HG02610 (cell line): ENCODE data around the gene UBQLN1.

Source experiments
- ATAC-seq: cut with Tn5 transposase; IDR thresholded peaks from one replicate; pipeline ENCODE4 v1.9.1; 2021; ENCODE audit warnings: mild to moderate bottlenecking, moderate library complexity; ENCODE audit not compliant: unreplicated experiment

The UBQLN1 gene

DNA sequence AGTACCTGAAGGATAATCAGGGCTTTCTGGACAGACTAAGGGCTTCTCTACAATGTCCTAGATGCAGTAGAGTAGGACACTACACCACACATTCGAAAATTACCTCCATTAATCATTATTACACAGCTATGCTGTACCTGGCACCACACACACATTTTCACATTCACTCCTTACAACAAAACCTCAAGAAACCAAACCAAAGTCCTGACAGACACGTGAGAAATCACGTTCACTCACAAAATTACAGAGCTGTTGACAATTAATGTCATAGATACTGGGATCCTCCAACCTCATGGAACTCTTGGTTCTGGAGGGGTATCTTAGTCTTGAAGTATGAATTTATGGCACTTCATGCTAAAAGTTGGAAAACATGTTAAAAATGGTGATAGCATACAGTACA is 16.3 kb downstream of the UBQLN1 start:
- no peak for ATAC-seq

DNA sequence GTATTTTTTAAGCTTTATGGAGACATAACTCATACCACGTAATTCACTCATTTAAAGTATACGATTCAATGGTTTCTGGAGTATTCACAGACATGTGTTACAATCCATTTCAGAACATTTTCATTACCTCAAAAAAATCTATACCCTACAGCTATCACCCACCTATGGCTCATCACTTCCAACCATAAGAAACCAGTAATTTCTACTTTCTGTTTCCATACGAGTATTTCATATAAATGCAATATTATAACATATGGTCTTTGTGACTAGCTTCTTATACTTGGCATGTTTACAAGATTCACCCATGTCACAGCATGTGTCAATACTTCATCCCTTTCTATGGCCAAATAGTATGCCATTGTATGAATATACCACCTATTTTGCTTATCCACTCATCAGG is 18.8 kb downstream of the UBQLN1 start:
- no peak for ATAC-seq

DNA sequence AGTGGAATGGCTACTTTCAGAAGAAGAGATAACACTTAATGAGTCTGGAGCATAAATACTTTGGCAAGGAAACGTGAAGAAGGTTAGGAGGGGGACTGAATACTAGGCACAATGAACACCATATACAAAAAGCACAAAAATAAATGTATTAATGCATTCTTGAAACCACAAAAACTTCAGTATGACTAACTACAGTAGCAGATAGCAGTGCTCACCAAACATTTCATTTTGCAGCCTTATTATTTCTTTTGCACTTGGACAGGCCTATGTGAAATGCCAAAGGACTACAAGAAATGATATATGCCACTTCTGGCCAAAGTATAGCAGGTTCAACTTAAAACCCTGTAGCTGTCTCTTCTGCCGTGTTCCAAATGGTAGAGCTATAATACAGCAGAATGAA is 26.3 kb downstream of the UBQLN1 start:
- ATAC-seq: no peak

DNA sequence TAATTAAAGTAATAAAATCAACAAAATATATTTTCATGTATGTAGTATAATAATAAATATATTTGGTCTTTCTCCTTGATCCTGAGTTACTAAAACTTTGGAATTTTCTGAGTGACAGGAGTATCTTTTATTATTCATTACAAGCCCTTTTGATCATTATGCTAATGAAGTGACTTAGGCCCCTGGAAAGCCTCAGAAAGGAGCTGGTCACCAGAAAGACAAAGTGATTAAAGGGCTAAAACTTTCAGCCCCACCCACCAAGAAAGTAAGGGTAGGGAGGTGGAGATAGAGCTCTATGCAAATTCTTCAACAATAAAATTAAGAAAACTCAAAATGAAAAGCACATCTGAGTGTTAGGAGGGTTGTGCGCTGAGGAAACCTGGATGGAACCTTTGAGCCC is 27.5 kb downstream of the UBQLN1 start:
- ATAC-seq: no peak

DNA sequence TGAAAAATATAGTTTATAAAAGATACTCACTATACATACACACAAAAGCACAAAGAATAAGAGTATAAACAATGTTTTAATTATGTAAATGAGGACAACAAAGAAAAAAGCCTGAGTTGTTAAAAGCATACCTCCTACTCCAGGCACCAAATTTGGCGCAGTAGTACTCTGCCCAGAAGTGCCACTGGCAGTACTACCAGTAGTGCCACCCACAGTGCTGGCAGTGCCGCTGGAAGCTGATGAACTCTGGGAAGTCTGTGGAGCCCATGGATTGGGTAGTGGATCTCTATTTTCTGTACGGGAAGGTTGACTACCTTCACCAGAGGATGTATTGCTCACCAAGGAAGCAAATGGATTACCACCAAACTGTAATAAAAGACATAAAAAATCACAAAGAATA is 30.2 kb downstream of the UBQLN1 start:
- no peak for ATAC-seq

DNA sequence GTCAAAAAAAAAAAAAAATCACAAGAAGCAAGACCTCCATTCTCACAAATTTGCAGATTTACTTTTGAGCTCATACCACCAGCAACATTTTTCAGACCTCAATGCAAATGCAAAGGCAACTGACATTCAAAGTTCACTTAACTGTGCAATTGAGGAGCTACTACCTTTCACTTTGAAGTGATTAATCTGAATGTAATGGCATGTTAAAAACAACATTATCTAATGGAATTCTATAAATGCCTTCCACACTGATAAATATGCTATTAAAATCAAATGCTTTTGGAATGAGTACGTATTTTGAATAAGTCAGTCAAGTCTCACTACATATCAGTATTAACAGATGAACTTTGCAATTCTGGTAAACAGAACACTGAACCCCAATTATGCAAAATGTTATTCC is 32.3 kb downstream of the UBQLN1 start:
- no peak for ATAC-seq

DNA sequence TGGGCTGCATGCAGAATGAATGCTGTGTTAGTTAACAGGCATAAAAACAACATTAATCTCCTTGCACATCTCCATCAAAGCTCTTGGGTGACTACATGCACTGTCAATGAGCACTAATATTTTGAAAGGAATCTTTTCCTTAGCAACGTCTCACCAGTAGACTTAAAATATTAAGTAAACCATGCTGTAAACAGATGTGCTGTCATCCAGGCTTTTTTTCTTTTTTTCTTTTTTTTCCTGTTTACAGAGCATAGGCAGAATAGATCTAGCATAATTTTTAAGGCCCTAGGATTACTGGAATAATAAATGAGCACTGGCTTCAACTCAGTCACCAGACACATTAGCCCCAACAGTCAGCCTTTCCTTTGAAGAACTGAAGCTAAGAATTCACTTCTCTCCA is 36.3 kb downstream of the UBQLN1 start:
- no peak for ATAC-seq

DNA sequence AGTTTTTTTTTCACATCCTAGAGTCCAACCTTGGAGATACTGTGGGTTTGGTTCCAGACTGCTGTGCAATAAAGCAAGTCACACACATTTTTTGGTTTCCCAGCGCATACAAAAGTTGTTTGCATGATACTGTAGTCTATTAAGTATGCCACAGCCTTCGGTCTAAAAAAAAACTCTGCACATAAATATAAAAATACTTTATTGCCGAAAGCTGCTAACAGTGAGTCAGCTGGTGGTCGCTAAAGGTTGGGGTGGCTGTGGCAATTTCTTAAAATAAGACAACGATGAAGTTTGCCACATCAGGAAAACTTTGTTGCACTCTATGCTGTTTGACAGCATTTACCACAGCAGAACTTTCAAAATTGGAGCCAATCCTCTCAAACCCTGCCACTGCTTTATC is 37.4 kb downstream of the UBQLN1 start:
- no peak for ATAC-seq

DNA sequence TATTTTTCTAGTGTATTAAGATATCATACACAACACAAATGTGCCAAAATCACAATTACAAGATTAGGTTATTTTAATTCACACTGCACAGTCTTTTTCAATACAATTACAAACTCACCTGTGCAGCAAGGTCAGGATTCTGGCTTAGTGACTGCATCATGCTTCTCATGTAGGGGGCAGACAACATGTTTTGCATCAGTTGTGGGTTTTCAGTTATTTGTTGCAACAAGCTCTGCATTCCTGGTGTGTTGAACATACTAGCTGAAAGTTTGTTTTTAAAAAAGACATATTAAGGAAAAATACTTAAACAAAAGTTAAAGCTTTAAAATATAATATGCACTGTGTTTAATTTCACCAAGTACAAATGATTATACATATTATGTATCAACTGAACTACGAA is 38.7 kb downstream of the UBQLN1 start:
- ATAC-seq: no peak

DNA sequence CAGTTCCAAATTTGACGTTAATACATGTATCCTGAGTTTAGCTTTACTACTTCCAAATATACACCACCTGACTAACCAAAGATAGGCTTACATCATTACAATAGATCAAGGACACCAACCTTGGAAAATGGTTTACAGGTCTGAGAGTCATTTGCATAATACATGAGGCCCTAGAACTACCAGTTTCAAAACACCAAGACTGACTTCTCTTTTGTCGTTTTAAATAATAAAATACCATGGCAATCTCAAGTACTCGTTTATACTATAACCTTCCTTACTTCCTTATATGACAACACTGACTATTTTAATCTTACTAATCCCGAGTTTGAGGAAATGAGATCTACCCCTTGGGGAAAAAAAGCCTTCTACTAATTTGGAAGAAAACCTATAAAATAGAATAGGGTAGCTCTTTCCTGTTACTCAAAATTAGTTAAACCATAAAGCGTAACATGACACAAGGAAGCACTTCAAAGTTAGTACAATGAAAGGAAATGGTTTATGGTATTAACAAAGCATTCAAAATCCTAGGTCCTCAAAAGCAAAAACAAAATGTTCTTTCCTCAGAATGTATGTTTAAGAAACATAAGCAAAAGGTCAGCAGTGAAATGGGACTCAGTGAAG is 42.1 kb downstream of the UBQLN1 start:
- peak; percentile 74 for ATAC-seq

DNA sequence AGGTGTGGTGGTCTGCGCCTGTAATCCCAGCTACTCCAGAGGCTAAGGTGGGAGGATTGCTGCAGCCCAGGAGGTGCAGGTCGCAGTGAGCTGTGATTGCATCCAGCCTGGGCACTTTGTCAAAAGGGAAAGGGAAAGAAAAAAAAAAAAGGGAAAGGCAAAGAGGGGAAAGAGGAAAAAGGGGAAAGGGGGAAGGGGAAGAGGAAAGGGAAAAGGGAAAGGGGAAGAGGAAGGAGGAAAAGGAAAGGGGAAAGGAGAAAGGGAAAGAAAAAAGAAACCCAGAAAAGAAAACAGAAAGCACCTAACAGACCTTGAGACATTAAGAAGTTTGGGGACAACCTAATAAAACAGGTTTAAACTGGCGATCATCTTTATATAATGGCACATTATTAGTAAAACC is 44.8 kb downstream of the UBQLN1 start:
- no peak for ATAC-seq

DNA sequence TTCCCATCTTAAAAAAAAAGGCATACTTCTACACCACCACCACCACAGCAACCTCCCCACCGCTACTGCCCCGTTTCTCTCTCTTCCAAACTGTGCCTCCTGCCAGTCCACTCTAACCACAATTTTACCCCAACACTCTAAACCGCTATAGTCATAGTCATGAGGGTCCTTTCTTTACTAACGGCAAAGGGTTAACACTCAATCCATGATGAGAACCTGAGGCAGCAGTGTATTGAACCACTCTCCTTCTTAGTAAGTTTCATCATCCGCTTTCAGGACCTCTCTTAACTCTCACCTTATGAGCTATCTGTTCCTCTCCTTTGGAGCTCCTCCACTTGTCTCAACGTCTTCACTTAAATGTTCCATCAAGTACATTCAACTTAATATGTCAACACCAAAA is 50.8 kb downstream of the UBQLN1 start:
- no peak for ATAC-seq

DNA sequence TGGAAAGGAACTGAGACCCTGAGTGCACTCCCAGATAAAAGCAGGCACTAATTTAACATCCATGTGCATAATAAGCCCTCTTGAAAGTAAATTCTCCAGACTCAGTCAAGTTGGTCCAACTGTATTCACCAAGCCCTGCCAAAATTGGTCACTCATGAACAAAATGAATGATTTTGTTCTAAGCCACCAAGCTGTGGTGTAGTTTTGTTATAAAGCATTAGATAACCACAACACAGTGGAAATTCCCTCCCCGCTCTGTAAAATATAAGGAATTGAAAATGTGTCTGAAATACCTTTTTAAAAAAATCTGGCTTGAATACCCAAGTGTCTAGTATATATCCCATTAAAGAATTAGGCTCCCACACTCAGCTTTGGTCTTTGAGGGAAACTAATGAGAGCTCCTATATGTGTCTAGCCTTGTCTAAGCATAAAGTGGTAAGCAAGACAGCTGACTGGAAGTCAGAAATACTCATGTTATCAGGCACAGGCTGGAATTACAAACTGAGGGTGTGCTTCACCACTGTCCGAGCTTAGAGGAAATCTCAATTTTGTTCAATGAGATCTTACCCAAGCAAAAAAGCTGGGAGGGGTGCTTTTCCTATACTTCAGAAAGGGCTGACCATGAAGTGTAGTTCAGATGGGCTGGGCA is 51.6 kb downstream of the UBQLN1 start:
- ATAC-seq: peak; percentile 91

DNA sequence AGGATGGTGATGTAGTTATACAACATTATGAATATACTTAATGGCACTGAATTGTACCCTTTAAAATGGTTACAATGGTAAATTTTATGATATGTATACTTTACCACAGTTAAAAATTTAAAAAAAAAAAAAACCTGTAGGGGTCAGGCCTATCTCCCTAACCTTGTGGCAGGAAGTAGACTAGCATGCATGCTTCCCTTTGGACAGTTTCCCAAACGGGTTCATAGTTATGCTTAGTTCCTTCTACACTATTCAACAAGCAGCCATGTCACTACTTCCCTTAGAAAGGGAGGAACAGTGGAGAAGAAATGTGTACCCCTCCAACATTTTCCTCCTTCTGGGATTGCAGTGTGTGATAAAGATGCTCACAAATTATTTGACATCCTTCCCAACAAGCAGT is 52.3 kb downstream of the UBQLN1 start:
- no peak for ATAC-seq

DNA sequence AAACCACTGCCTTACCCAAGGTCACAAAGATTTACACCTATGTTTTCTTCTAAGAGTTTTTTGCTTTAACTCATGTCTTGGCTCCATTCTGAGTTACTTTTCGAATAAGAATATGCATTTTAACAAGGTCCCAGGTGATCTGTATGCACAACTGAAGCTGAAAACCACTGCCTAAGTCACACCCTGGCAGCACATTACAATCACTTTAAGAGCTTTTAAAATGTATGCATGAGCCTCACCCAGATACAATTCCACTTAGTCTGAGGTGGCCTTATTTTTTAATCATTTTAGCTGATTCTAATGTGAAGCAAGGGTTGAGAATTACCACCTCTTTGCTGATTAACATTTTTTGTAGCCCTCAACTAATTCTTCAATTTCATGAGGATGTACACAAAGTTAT is 55.3 kb downstream of the UBQLN1 start:
- ATAC-seq: no peak

DNA sequence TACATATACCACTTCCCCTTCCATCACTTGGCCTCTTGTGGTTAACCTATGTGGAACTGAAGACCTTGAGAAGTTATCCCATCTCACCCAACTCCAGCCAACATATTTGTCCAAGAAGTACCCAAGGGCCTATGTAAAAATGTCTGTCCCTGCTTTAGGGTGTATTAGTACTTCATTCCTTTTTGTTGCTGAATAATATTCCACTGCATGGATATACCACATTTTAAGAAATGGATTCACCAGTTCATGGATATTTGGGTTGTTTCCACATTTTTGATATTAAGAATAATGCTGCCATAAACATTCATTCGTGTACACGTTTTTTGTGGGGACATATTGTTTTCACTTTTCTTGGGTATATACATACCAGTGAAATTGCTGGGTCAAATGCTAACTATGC is 56.2 kb downstream of the UBQLN1 start:
- ATAC-seq: no peak

DNA sequence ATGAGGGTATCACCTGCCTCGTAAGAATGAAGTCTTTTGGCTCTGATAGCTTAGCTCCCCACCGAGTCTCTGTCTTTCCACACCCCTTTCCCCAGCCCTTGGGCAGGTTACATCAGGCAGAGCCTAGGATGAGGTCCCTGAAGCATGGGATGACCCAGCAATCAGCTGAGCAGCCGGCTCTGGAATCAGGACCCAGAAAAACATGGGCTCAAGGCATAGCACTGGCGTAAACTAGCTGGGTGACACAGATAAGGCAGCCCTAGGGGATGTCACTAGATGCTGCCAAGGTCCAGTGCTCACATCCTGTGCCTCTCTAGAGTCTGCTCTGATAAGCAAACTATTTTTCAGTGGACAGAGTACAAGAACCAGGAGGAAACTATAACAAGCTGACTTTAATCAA is 58.2 kb downstream of the UBQLN1 start:
- ATAC-seq: no peak

DNA sequence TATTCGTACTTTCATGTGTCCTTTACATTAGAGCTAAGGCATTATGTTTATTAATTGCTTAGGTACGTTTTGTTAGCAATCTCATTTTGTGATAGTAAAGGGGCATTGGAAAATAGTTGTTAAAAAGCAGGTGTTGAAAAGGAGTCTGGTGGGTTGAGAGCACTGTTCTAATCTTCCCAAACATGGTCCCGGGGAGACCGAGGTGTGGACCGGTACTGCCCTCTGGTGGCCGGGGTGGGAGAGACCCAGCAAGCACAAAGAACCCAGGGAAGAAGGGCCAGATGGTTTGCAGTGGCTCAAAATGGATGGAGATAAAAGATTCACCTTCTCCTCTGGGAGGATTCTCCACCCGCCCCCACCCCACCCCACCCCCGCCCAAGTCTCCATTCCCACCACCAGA is 58.7 kb downstream of the UBQLN1 start:
- ATAC-seq: no peak

DNA sequence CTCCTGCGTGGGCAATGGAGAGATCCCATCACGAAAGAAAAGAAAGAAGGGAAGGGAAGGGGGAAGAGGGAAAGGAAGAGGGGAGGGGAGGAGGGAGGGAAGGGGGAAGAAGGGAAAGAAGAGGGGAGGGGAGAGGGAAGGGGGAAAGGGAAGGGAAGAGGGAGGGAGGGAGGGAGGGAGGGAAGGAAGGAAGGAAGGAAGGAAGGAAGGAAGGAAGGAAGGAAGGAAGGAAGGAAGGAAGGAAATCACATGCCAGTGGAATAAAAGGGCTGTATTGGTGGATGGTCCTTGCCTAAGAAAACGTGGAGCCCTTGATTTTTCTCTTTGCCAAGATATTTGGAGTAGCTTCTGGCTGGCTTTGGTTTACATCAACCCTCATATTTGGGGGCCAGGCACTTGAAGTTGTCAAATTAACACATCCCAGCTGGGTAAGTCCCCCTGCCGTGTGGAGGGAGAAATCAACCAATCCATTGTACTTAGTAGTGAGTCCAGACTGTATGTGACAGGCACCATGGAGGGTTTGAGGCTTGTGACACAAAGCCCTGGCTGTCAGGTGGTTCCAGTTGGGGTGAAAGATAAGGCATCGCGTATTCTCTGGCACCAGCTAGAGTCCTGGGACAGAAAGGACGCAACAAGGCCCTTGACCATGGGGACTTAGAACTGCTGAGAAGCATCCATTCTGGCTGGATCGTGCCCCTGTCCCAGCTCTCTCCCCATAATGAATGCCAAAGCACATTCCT is 61.1 kb downstream of the UBQLN1 start:
- ATAC-seq: no peak

DNA sequence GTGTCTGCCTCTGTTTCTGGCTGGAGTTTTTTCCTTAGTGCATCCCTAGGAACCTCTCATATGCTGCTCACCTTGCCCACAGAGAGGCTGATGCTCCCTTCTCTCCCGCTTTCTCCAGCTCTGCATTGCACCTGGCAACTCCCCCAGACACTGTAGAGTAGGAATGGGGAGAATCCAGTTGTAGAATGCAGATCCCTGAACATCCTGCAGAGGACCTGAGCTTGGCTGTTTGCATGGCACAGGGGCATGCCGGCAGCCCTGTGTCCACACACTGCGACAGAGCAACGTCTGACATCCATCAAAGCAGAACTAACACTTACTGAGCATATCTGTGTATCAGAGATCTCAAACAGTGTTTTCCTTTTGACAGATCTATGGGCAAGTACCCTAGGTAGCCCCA is 65.0 kb downstream of the UBQLN1 start:
- ATAC-seq: no peak

DNA sequence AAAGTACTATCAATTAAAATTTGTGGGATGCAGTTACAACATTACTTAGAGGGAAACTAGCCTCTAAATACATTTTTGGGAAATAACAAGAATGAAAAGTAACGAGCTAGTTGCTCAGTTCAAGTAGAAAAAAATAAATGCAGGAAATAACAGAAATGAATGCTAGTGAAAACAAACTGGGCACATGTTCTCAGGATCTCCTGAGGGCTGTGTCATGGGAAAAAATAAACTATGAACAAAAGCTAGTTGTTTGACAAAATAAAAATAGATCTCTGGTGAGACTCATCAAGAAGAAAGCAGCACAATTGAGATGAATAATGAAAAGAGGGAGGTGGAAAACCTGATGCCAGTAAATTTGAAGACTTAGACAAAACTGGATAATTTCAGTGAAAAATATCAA is 68.5 kb downstream of the UBQLN1 start:
- no peak for ATAC-seq

DNA sequence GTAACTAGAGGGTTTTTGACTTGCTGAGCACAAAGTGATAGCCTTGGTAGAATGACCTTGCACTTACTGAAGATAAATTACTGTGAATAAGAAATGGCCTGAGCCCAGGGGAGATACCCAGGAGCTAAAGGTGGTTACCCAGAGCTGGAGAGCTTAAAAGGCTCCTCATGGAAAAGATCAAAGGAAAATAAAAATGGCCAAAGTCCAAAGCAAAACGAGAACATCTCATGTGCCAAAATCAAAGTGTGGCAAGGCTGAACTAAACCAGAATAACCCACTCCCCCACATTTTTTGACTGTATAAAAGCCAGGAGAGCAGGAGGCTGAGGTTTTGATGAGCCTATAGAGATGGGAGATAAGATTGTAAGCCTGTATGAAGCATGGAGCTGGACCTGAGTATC is 70.4 kb downstream of the UBQLN1 start:
- ATAC-seq: no peak
